ENCODE measurements around the gene HOXD12. TPM values are rescaled to one million over a fixed set of nuclear protein-coding genes. Genes with fewer than 3 reads are reported as not detected.

Gene HOXD12
- total RNA-seq, 2 experiments from 2014 or later: 0.25 TPM; not detected in 1

DNA sequence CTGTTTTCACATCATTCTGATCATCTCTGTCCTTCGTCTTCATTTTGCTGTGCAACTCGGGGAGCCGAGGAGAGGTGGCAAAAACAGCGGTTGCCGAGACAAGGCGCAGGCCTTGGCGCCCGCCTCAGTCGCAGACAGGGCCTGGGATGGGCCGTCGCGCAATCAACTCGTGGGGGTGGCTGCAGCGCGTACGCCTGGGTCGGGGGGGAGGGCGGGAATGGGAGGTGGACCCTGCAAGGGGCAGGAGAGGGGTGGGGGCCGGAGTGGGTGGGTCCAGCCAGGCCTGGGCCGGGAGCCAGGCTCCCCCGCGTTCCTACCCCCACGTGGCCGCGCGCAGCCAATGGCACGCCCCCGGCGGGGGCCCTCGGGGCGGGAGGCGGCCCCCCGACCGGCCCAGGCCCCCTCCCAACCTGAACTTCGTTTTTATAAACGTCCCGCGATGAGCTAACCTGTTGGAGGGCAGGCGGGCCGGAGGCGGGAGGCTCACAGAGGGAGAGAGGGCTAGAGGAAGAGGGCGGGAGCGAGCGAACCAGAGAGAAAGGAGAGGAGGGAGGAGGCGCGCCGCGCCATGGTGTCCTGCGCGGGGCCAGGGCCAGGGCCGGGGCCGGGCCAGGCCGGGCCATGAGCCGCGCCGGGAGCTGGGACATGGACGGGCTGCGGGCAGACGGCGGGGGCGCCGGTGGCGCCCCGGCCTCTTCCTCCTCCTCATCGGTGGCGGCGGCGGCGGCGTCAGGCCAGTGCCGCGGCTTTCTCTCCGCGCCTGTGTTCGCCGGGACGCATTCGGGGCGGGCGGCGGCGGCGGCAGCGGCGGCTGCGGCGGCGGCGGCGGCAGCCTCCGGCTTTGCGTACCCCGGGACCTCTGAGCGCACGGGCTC, 7.1 kb upstream of the HOXD12 start, which contains the start of gene HOXD13:
TSS of gene HOXD13 (plus strand) at position 452 of the 875 bp plus-strand sequence. CDS start at position 622, 170 bp downstream.
- ChIA-PET POLR2A (no interaction called here), CTCF (ENCODE audit: unreplicated experiment) (no interaction called here)
- Histone ChIP-seq H2AFZ (ENCODE audit: low read length) (no peak within 1 kb of the TSS), H3K9me3 (ENCODE audit: low read length) (no peaks in the 10 kb centered on the region), H3K79me2 (ENCODE audit: insufficient read depth, low read depth, low read length) (no peaks in the 10 kb centered on the region), H3K4me3 (ENCODE audit: low read depth, low read length, poor library complexity, severe bottlenecking) (no peak within 1 kb of the TSS), H3K9me2 (ENCODE audit: insufficient read depth, low read length) (no peaks in the 10 kb centered on the region), H3K27ac (ENCODE audit: low read depth, low read length, poor library complexity, severe bottlenecking) (no peak within 1 kb of the TSS), H3K36me3 (ENCODE audit: insufficient read depth, low read length) (no peaks in the 10 kb centered on the region), H3K4me1 (ENCODE audit: insufficient read depth, low read length, poor library complexity, severe bottlenecking) (peaks cover 11% of the 10 kb centered on the region), H3K4me2 (ENCODE audit: low read length) (no peak within 1 kb of the TSS), H4K20me1 (ENCODE audit: insufficient read depth, low read length) (no peaks in the 10 kb centered on the region)
- TF ChIP-seq CTCF (conservative IDR thresholded peaks at IDR 0.05; ENCODE audit: low read length): no peak
- no peak for TF ChIP-seq EZH2phosphoT487 (IDR thresholded peaks at IDR 0.05; ENCODE audit: borderline replicate concordance, low read depth, low read length)
- DNase-seq (ENCODE audit: low spot score): no peak
- BruUV-seq (replicated peaks): no TSS peak
- intact Hi-C loops (cut with micrococcal nuclease; ENCODE audit: unreplicated experiment): no loop called here

- H3K79me2 ChIP-seq (ENCODE audit: insufficient read depth, low read depth, low read length): no peaks in the 10 kb centered on the region
- no peaks in the 10 kb centered on the region for H3K9me3 ChIP-seq (ENCODE audit: low read length)
- BruUV-seq (replicated peaks): no TSS peak
- peaks cover 14% of the 10 kb centered on the region for H3K4me1 ChIP-seq (ENCODE audit: insufficient read depth, low read length, poor library complexity, severe bottlenecking)
- intact Hi-C loops (cut with micrococcal nuclease; ENCODE audit: unreplicated experiment): no loop called here
- H3K9me2 ChIP-seq (ENCODE audit: insufficient read depth, low read length): no peaks in the 10 kb centered on the region
- H2AFZ ChIP-seq (ENCODE audit: low read length): no peak overlapping the region
- no peak overlapping the region for H3K4me2 ChIP-seq (ENCODE audit: low read length)
- no peaks in the 10 kb centered on the region for H3K36me3 ChIP-seq (ENCODE audit: insufficient read depth, low read length)
- POLR2A ChIA-PET: interaction anchor here (0.6 kb wide), 1 partner anchor 32 kb away, joined by 4 read pairs; no protein-coding TSS in a partner anchor
- H3K27ac ChIP-seq (ENCODE audit: low read depth, low read length, poor library complexity, severe bottlenecking): no peak overlapping the region
- CTCF ChIA-PET (ENCODE audit: unreplicated experiment): no interaction called here
- no peaks in the 10 kb centered on the region for H4K20me1 ChIP-seq (ENCODE audit: insufficient read depth, low read length)
- H3K4me3 ChIP-seq (ENCODE audit: low read depth, low read length, poor library complexity, severe bottlenecking): no peak overlapping the region
- TF ChIP-seq EZH2phosphoT487 (IDR thresholded peaks at IDR 0.05; ENCODE audit: borderline replicate concordance, low read depth, low read length): no peak
- no peak for TF ChIP-seq CTCF (conservative IDR thresholded peaks at IDR 0.05; ENCODE audit: low read length)
- DNase-seq (ENCODE audit: low spot score): no peak
Measured at GRCh38 chr2:176093145-176093897, 6.3 kb upstream of the HOXD12 start.

Measured in OCI-LY7 (cell line).